Activated T-cell treated with anti-CD3 and anti-CD28 coated beads for 4 hours (primary cell): ENCODE results near the gene IL13RA2.

Experiments
- DNase-seq: peaks from one replicate; pipeline ENCODE4 v3.0.0-alpha.2; 2020

Gene IL13RA2

GRCh38 chrX:114985967-114986592 lies 31.3 kb downstream of the IL13RA2 start:
- no peak for DNase-seq

GRCh38 chrX:114976292-114976691 lies 41.1 kb downstream of the IL13RA2 start:
- DNase-seq: no peak

- no peak for DNase-seq
Observed at GRCh38 chrX:114973013-114973412, 44.4 kb downstream of the IL13RA2 start.

- no peak for DNase-seq
Observed at GRCh38 chrX:114970806-114971205, 46.6 kb downstream of the IL13RA2 start.

- DNase-seq: no peak
Observed at GRCh38 chrX:114964374-114964773, 53.0 kb downstream of the IL13RA2 start.

- no peak for DNase-seq
Observed at GRCh38 chrX:114962209-114962608, 55.2 kb downstream of the IL13RA2 start.

- DNase-seq: no peak
Observed at GRCh38 chrX:114959729-114960128, 57.7 kb downstream of the IL13RA2 start.
